Breast epithelium (tissue), 4 donors: ENCODE measurements around the gene TMEM45B. TPM values are rescaled to one million over a fixed set of nuclear protein-coding genes. Genes with fewer than 3 reads are reported as not detected.
"Not testable (repeated sequence)": the region's sequence is repeated elsewhere in the genome, so short reads cannot be mapped to it uniquely, and the experiment has no call there.

Source experiments
- DNase-seq, 2 donors: peaks; one replicate each; pipeline ENCODE4 v3.0.0-alpha.2; 2019; ENCODE audit warnings: low spot score in 2 of 2
- H3K27ac ChIP-seq, 2 donors: fragments of 200-600 bp; sonication (generic) in 1 of 2; one replicate each; pipeline ENCODE4 v1.5.1; 2016 to 2019; ENCODE audit warnings: mild to moderate bottlenecking in 1 of 2
- H3K27me3 ChIP-seq, 2 donors: fragments of 200-600 bp; sonication (generic) in 1 of 2; one replicate each; pipeline versions ENCODE4 v1.5.1 to v1.6.0; 2017 to 2019; ENCODE audit warnings: control low read depth in 1 of 2, mild to moderate bottlenecking in 1 of 2
- H3K36me3 ChIP-seq: fragments of 200-600 bp; one replicate; pipeline ENCODE4 v1.5.1; 2019
- H3K4me1 ChIP-seq, 2 donors: fragments of 200-600 bp; sonication (generic); one replicate each; pipeline ENCODE4 v1.5.1; 2016 to 2019; ENCODE audit warnings: control low read depth in 1 of 2
- H3K4me3 ChIP-seq, 3 donors: fragments of 200-600 bp; sonication (generic); 1 replicate in 2 of 3; 2 replicates in 1 of 3; pipeline ENCODE4 v1.5.1; 2016 to 2019; ENCODE audit warnings: mild to moderate bottlenecking in 3 of 3, moderate library complexity in 2 of 3
- H3K9me3 ChIP-seq, 2 donors: fragments of 200-600 bp; sonication (generic) in 1 of 2; one replicate each; pipeline ENCODE4 v1.5.1; 2016 to 2019; ENCODE audit warnings: control low read depth in 1 of 2
- CTCF ChIP-seq, 3 donors: fragments of 450-650 bp; IDR thresholded peaks; one replicate each; pipeline ENCODE4 v1.5.1; 2016 to 2017; ENCODE audit warnings: antibody characterized with exemption in 3 of 3, mild to moderate bottlenecking in 3 of 3, moderate library complexity in 3 of 3
- POLR2A ChIP-seq: fragments of 450-650 bp; IDR thresholded peaks from one replicate; pipeline ENCODE4 v1.6.1; 2016; ENCODE audit warnings: antibody characterized with exemption, mild to moderate bottlenecking, moderate library complexity
- POLR2AphosphoS5 ChIP-seq, 3 donors: sonication (generic); formaldehyde crosslinking; IDR thresholded peaks; one replicate each; pipeline ENCODE4 v1.6.1; 2017; ENCODE audit warnings: antibody characterized with exemption in 3 of 3
- intact Hi-C: fragments of 100-400 bp; cut with DNase I; formaldehyde crosslinking; loops from one replicate; pipeline ENCODE4 v1.15.1; 2023; ENCODE audit warnings: low total_unique reads
- total RNA-seq, 3 donors: library from RNA; depleted of rRNA; stranded (reverse); fragments of >200 nt; gene quantifications; one replicate each; pipeline ENCODE4 v1.1.0, GENCODE V29; 2016

The TMEM45B gene
- total RNA-seq, 3 donors from 2014 or later: 7.3 to 11.8 TPM; not detected in 1

DNA sequence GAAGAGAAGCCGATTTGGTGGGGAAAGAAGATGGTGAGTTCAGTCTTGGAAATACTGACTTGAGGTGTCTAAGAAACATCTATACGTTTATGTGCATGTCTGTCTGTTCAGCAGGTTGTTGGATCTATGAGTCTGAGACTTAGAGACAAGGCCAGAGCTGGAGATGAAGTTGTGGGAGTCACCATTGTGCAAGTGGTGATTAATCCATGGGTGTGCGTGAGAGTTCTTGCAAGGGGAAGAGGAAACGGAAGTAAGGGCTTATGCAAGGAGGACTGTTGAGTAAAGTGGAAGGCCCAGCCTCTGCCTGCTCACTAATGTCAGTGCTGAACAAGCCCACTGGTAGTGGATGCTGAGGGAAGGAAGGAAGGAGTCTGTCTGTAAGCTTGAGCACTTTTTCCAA is 9.7 kb downstream of the TMEM45B start:
- H3K27ac ChIP-seq: no peak overlapping the region
- DNase-seq: no peak
- H3K36me3 ChIP-seq: no peaks in the 10 kb centered on the region
- H3K4me3 ChIP-seq: no peak overlapping the region
- no peak for TF ChIP-seq POLR2AphosphoS5 (IDR thresholded peaks at IDR 0.05)
- H3K9me3 ChIP-seq: no peaks in the 10 kb centered on the region
- H3K4me1 ChIP-seq: no peaks in the 10 kb centered on the region
- intact Hi-C loops: no loop called here
- no peaks in the 10 kb centered on the region for H3K27me3 ChIP-seq

DNA sequence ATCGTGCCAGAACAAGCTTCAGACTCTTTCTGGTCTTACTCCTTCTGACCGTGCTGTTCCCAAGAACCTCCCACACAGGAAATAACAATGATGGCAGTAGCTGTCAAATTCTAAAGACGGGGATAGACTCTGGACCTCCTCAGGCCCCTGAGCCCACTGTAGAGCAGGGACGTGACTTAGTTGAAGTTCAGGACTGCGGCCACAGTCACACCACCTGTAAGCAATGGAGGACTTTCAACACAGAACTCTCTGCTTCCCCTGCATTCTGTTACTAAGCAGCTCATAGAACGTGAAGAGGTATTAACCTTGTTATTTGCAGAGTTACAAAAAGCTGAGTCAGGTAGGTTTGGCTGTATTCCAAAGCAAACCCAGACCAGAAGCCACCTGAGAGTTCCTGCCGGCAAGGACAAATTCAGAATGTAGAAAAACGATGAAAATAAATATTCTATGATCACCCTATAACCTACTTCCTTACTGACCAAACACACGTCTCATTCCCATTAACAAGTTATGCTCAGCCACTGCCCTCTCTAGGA is 12.7 kb downstream of the TMEM45B start:
- intact Hi-C loops: no loop called here
- Histone ChIP-seq H3K4me3 (peak overlapping the region in 1 of 3 donors; percentile 4), H3K36me3 (no peaks in the 10 kb centered on the region), H3K27me3 (no peaks in the 10 kb centered on the region), H3K27ac (peak overlapping the region; percentile 73 to 75), H3K9me3 (no peaks in the 10 kb centered on the region), H3K4me1 (no peaks in the 10 kb centered on the region)
- DNase-seq: no peak
- TF ChIP-seq POLR2AphosphoS5 (IDR thresholded peaks at IDR 0.05) (no peak), CTCF (IDR thresholded peaks at IDR 0.05) (no peak), POLR2A (no peak)

GRCh38 chr11:129829497-129829896 is 13.8 kb downstream of the TMEM45B start:
- intact Hi-C loops, H3K27ac ChIP-seq: not testable (repeated sequence)

DNA sequence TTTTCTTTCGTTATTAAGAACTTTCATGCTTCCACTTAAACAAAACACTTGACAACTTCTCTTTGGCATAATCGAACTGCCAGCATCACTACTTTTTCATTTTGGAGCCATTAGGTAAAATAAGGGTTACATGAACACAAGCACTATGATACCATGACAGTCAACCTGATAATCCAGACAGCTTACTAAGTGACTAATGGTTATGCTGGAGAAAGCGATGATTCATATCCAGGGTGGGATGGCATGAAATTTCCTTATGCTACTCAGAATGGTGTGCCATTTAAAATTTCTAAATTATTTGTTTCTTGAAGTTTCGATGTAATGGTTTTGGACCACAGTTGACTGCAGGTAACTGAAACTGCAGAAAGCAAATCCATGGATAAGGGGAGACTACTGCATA is 15.6 kb downstream of the TMEM45B start:
- H3K4me3 ChIP-seq, H3K4me1 ChIP-seq, H3K36me3 ChIP-seq, intact Hi-C loops, H3K9me3 ChIP-seq, DNase-seq, H3K27me3 ChIP-seq, H3K27ac ChIP-seq: not testable (repeated sequence)

More at GRCh38 chr11:129829497-129829896, 13.8 kb downstream of the TMEM45B start:
- H3K36me3 ChIP-seq, DNase-seq, H3K4me1 ChIP-seq, H3K4me3 ChIP-seq, H3K9me3 ChIP-seq, H3K27me3 ChIP-seq: not testable (repeated sequence)

DNA sequence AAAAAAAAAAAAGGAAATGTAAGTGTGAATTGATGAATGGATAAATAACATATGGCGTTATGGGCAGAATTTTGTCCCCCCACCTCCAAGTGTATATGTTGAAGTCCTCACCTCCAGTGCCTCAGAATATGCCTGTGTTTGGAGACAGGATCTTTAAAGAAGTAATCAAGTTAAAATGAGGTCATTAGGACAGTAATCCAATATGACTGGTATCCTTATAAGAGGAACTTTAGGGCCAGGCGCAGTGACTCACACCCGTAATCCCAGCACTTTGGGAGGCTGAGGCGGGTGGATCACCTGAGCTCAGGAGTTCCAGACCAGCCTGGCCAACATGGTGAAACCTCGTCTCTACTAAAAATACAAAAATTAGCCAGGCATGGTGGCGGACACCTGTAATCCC is 17.6 kb downstream of the TMEM45B start:
- H3K27ac ChIP-seq, intact Hi-C loops: not testable (repeated sequence)

GRCh38 chr11:129836423-129836891 is 20.8 kb downstream of the TMEM45B start:
- H3K4me1 ChIP-seq, DNase-seq, H3K36me3 ChIP-seq, intact Hi-C loops, H3K4me3 ChIP-seq, H3K27me3 ChIP-seq, H3K9me3 ChIP-seq, H3K27ac ChIP-seq: not testable (repeated sequence)

More for the DNA sequence above, 17.6 kb downstream of the TMEM45B start:
- H3K4me3 ChIP-seq, H3K4me1 ChIP-seq, H3K36me3 ChIP-seq, H3K27me3 ChIP-seq, DNase-seq, H3K9me3 ChIP-seq: not testable (repeated sequence)

DNA sequence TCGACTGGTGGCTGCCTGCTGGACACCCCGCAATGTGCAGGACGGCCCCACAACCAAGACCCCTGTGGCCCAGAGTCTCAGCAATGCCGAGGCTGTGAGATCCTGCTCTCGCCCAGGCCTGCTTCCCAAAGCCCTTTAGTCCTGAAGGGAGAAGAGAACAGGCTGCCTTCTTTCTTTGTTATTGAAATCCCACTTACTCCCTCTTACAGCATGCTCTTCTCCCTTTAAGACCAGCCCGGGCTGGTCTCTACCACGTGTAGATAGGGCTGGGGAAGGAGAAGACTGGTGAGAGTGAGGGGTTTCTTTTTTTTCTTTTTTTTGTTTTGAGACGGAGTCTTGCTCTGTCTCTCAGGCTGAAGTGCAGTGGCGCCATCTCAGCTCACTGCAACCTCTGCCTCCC is 21.3 kb downstream of the TMEM45B start:
- no peaks in the 10 kb centered on the region for H3K9me3 ChIP-seq
- no peak overlapping the region for H3K27ac ChIP-seq
- no peak for DNase-seq
- H3K4me3 ChIP-seq: no peak overlapping the region
- no peaks in the 10 kb centered on the region for H3K4me1 ChIP-seq
- H3K27me3 ChIP-seq: no peaks in the 10 kb centered on the region
- no peaks in the 10 kb centered on the region for H3K36me3 ChIP-seq
- intact Hi-C loops: no loop called here
- TF ChIP-seq POLR2A (no peak), CTCF (IDR thresholded peaks at IDR 0.05) (no peak), POLR2AphosphoS5 (IDR thresholded peaks at IDR 0.05) (no peak)

- Histone ChIP-seq H3K27me3 (no peaks in the 10 kb centered on the region), H3K36me3 (no peaks in the 10 kb centered on the region), H3K27ac (no peak overlapping the region), H3K4me1 (no peaks in the 10 kb centered on the region), H3K9me3 (no peaks in the 10 kb centered on the region), H3K4me3 (no peak overlapping the region)
- no peak for DNase-seq
- intact Hi-C loops: no loop called here
- no peak for TF ChIP-seq CTCF (IDR thresholded peaks at IDR 0.05)
- TF ChIP-seq POLR2AphosphoS5 (IDR thresholded peaks at IDR 0.05): no peak
- TF ChIP-seq POLR2A: no peak
Observed at GRCh38 chr11:129840236-129840635, 24.6 kb downstream of the TMEM45B start.
